Loucy (cell line): Measurements from ENCODE around the gene OR10K2.

ENCODE experiments used
- H2AFZ ChIP-seq: fragments of 200-600 bp; sonication (generic); 2 replicates; pipeline ENCODE4 v1.6.0; 2016; ENCODE audit warnings: antibody characterized with exemption, mild to moderate bottlenecking, low read length, moderate library complexity
- H3F3A ChIP-seq: fragments of 200-600 bp; 2 replicates; pipeline ENCODE4 v1.6.0; 2016; ENCODE audit warnings: antibody characterized with exemption, low read depth, mild to moderate bottlenecking
- H3K27me3 ChIP-seq: fragments of 200-600 bp; sonication (generic); 2 replicates; pipeline ENCODE4 v1.6.1; 2014; ENCODE audit warnings: low read length, mild to moderate bottlenecking; ENCODE audit not compliant: insufficient read depth, poor library complexity, severe bottlenecking
- H3K36me3 ChIP-seq: fragments of 200-600 bp; sonication (generic); 2 replicates; pipeline ENCODE4 v1.6.1; 2016; ENCODE audit warnings: low read length; ENCODE audit not compliant: insufficient read depth
- H3K4me1 ChIP-seq: fragments of 200-600 bp; sonication (generic); 2 replicates; pipeline ENCODE4 v1.5.1; 2014; ENCODE audit warnings: low read length, mild to moderate bottlenecking; ENCODE audit not compliant: insufficient read depth, poor library complexity, severe bottlenecking
- H3K4me2 ChIP-seq: fragments of 200-600 bp; sonication (generic); 2 replicates; pipeline ENCODE4 v1.6.0; 2014; ENCODE audit warnings: antibody characterized with exemption, low read length, low read depth, mild to moderate bottlenecking; ENCODE audit not compliant: poor library complexity, severe bottlenecking
- H3K4me3 ChIP-seq: fragments of 200-600 bp; sonication (generic); 2 replicates; pipeline ENCODE4 v1.5.1; 2014; ENCODE audit warnings: low read length, mild to moderate bottlenecking, mixed read lengths; ENCODE audit not compliant: poor library complexity, severe bottlenecking
- H3K79me2 ChIP-seq: fragments of 200-600 bp; sonication (generic); 2 replicates; pipeline ENCODE4 v1.6.1; 2014; ENCODE audit warnings: low read length; ENCODE audit not compliant: insufficient read depth
- H3K9ac ChIP-seq: fragments of 200-600 bp; sonication (generic); 2 replicates; pipeline ENCODE4 v1.6.0; 2014; ENCODE audit warnings: mild to moderate bottlenecking, low read depth, low read length, moderate library complexity; ENCODE audit not compliant: poor library complexity, severe bottlenecking
- H3K9me2 ChIP-seq: fragments of 200-600 bp; sonication (generic); replicated peaks from 2 replicates; pipeline ENCODE4 v1.6.1; 2016; ENCODE audit warnings: low read depth, low read length, mixed read lengths
- H3K9me3 ChIP-seq: fragments of 200-600 bp; sonication (generic); 2 replicates; pipeline ENCODE4 v1.6.1; 2014; ENCODE audit warnings: mild to moderate bottlenecking, antibody characterized with exemption, low read length, low read depth; ENCODE audit not compliant: insufficient read depth
- H4K20me1 ChIP-seq: fragments of 200-600 bp; sonication (generic); 2 replicates; pipeline ENCODE4 v1.6.0; 2014; ENCODE audit warnings: antibody characterized with exemption, low read length, mild to moderate bottlenecking; ENCODE audit not compliant: insufficient read depth, poor library complexity, severe bottlenecking
- EZH2phosphoT487 ChIP-seq: fragments of 200-600 bp; IDR thresholded peaks from 2 replicates; pipeline ENCODE4 v1.6.1; 2018; ENCODE audit warnings: antibody characterized with exemption, mild to moderate bottlenecking, moderate library complexity, borderline replicate concordance
- TF ChIP-seq, protein P1 (sequence below): fragments of 200-600 bp; sonication (generic); conservative IDR thresholded peaks from 2 replicates; pipeline ENCODE4 v1.5.1; 2014; ENCODE audit warnings: mild to moderate bottlenecking, antibody characterized with exemption, low read length

Gene OR10K2

DNA sequence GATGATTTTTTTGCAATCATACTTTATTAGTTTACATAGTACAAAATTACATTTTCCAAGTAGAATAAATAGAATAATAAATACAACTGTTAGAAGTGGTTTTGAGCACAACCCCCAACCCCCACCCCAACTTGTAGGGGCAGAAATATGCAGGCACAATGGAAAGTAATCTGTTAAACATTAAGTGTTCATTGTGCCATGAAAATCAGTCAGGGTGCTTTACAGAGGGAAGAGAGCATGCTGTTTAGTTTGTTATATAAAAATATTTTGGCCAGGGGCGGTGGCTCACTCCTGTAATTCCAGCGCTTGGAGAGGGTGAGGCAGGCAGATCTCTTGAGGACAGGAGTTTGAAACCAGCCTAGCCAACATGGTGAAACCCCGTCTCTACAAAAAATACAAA lies 29.4 kb downstream of the OR10K2 start:
- no peak overlapping the region for H3K9ac ChIP-seq
- peaks cover 10% of the 10 kb centered on the region for H3K4me1 ChIP-seq
- H3K4me2 ChIP-seq, result no peak overlapping the region
- H3K9me3 ChIP-seq, result no peaks in the 10 kb centered on the region
- H3K27me3 ChIP-seq, result no peaks in the 10 kb centered on the region
- H3K36me3 ChIP-seq, result no peaks in the 10 kb centered on the region
- no peaks in the 10 kb centered on the region for H3F3A ChIP-seq
- no peak overlapping the region for H3K4me3 ChIP-seq
- no peaks in the 10 kb centered on the region for H3K79me2 ChIP-seq
- no peak overlapping the region for H2AFZ ChIP-seq
- H4K20me1 ChIP-seq, result no peaks in the 10 kb centered on the region
- no peaks in the 10 kb centered on the region for H3K9me2 ChIP-seq
- TF ChIP-seq, protein P1, sequence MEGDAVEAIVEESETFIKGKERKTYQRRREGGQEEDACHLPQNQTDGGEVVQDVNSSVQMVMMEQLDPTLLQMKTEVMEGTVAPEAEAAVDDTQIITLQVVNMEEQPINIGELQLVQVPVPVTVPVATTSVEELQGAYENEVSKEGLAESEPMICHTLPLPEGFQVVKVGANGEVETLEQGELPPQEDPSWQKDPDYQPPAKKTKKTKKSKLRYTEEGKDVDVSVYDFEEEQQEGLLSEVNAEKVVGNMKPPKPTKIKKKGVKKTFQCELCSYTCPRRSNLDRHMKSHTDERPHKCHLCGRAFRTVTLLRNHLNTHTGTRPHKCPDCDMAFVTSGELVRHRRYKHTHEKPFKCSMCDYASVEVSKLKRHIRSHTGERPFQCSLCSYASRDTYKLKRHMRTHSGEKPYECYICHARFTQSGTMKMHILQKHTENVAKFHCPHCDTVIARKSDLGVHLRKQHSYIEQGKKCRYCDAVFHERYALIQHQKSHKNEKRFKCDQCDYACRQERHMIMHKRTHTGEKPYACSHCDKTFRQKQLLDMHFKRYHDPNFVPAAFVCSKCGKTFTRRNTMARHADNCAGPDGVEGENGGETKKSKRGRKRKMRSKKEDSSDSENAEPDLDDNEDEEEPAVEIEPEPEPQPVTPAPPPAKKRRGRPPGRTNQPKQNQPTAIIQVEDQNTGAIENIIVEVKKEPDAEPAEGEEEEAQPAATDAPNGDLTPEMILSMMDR, result no peak
- no peak for TF ChIP-seq EZH2phosphoT487

DNA sequence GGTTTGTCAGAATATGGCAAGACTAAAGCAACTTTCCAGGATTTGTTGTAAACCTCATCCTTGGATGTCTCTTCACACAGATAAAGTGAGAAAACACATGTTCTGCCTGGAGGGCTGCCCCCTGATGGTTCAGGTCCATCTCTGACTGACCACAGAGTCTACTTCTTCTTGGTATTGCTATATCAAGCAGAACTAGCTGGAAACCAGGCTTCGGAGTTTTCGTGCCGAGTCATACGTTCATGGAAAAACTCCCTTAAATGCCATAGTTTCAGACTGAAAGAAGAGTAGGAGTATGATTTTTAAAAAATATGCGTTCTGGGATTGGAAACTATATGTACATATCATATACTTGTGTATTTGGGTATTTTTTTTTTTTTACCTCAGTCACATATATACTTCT lies 32.6 kb downstream of the OR10K2 start:
- Histone ChIP-seq H3K9ac (no peak overlapping the region), H3K36me3 (no peaks in the 10 kb centered on the region), H3K4me1 (no peaks in the 10 kb centered on the region), H3K4me3 (no peak overlapping the region), H4K20me1 (no peaks in the 10 kb centered on the region), H3K9me3 (no peaks in the 10 kb centered on the region), H3F3A (no peaks in the 10 kb centered on the region), H3K27me3 (no peaks in the 10 kb centered on the region), H2AFZ (no peak overlapping the region), H3K79me2 (no peaks in the 10 kb centered on the region), H3K9me2 (no peaks in the 10 kb centered on the region), H3K4me2 (no peak overlapping the region)
- no peak for TF ChIP-seq EZH2phosphoT487
- TF ChIP-seq, protein P1, result no peak

DNA sequence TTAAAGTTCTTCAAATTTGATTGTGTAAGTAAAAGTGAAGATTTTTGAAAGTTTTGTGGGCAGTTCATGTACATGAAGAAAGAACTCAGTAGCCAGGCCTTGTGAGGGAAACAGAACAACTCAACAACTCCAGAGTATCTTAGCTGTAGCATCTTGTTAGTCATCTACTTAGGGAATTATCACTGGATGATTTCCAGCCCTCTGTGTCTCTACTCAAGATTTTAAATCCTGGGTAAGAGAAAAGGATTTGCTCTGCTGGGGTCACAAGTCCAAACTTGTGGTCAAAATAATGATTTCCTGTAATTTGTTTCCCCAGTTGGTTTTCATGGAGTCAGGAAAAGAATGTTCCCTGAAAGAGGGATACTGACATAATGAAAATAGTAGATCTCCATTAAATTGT lies 34.9 kb downstream of the OR10K2 start:
- H3K4me1 ChIP-seq, result no peaks in the 10 kb centered on the region
- H3K27me3 ChIP-seq, result no peaks in the 10 kb centered on the region
- no peak overlapping the region for H3K4me2 ChIP-seq
- no peak for TF ChIP-seq EZH2phosphoT487
- TF ChIP-seq, protein P1, result no peak
- no peaks in the 10 kb centered on the region for H3K36me3 ChIP-seq
- H3K4me3 ChIP-seq, result no peak overlapping the region
- H2AFZ ChIP-seq, result no peak overlapping the region
- no peaks in the 10 kb centered on the region for H3K9me3 ChIP-seq
- no peaks in the 10 kb centered on the region for H4K20me1 ChIP-seq
- H3F3A ChIP-seq, result no peaks in the 10 kb centered on the region
- no peaks in the 10 kb centered on the region for H3K9me2 ChIP-seq
- H3K9ac ChIP-seq, result no peak overlapping the region
- no peaks in the 10 kb centered on the region for H3K79me2 ChIP-seq
